Thyroid gland (tissue), 4 donors: ENCODE data around the gene CLASP1. TPM values are rescaled to one million over a fixed set of nuclear protein-coding genes. Genes with fewer than 3 reads are reported as not detected.
"Not testable (repeated sequence)": the region's sequence is repeated elsewhere in the genome, so short reads cannot be mapped to it uniquely, and the experiment has no call there.

ENCODE experiments used
- DNase-seq, 2 donors: peaks; one replicate each; pipeline ENCODE4 v3.0.0-alpha.2; 2019
- H3K27ac ChIP-seq, 3 donors: fragments of 200-600 bp; sonication (generic); 1 replicate in 2 of 3; 2 replicates in 1 of 3; pipeline ENCODE4 v1.5.1; 2016 to 2019; ENCODE audit warnings: mild to moderate bottlenecking in 1 of 3, moderate library complexity in 1 of 3
- H3K27me3 ChIP-seq: fragments of 200-600 bp; sonication (generic); one replicate; pipeline ENCODE4 v1.5.1; 2019
- H3K36me3 ChIP-seq, 2 donors: fragments of 200-600 bp; sonication (generic); one replicate each; pipeline ENCODE4 v1.5.1; 2016 to 2019
- H3K4me1 ChIP-seq, 2 donors: fragments of 200-600 bp; sonication (generic); one replicate each; pipeline ENCODE4 v1.5.1; 2017 to 2019
- H3K4me3 ChIP-seq, 3 donors: fragments of 200-600 bp; sonication (generic); replicated peaks in 1 of 3; 1 replicate in 2 of 3; 2 replicates in 1 of 3; pipeline ENCODE4 v1.5.1; 2016; ENCODE audit warnings: mild to moderate bottlenecking in 1 of 3
- H3K9me3 ChIP-seq: fragments of 200-600 bp; sonication (generic); one replicate; pipeline ENCODE4 v1.5.1; 2017
- CTCF ChIP-seq, 6 experiments: fragments of 200-600 bp in 3 of 6; fragments of 450-650 bp in 3 of 6; sonication (generic) in 3 of 6; IDR thresholded peaks; one replicate each; pipeline ENCODE4 v1.5.1; 2016 to 2019; ENCODE audit warnings: antibody characterized with exemption in 6 of 6, mild to moderate bottlenecking in 2 of 6, inconsistent platforms in 1 of 6, moderate library complexity in 1 of 6
- POLR2A ChIP-seq, 2 donors: fragments of 450-650 bp; IDR thresholded peaks; one replicate each; pipeline ENCODE4 v1.6.1; 2017; ENCODE audit warnings: antibody characterized with exemption in 2 of 2, mild to moderate bottlenecking in 2 of 2, moderate library complexity in 1 of 2
- WGBS, 2 donors: methylation state at CpG; one replicate each; pipeline ENCODE4 v1.1.5; 2017; 5-methylcytosine and 5-hydroxymethylcytosine counted together
- intact Hi-C: fragments of 100-400 bp; cut with DNase I; formaldehyde crosslinking; loops from one replicate; pipeline ENCODE4 v1.15.1; 2023
- total RNA-seq, 4 donors: library from RNA; depleted of rRNA; stranded (reverse); fragments of >200 nt; gene quantifications; one replicate each; pipeline ENCODE4 v1.2.3, GENCODE V29; 2016

The CLASP1 gene
- total RNA-seq, 4 donors from 2014 or later, result 69.3 to 110 (median 98.3) TPM

- Histone ChIP-seq H3K27me3 (no peaks in the 10 kb centered on the region), H3K27ac (no peak overlapping the region), H3K4me1 (no peaks in the 10 kb centered on the region), H3K36me3 (no peaks in the 10 kb centered on the region), H3K9me3 (no peaks in the 10 kb centered on the region), H3K4me3 (no peak overlapping the region)
- 93 to 96% methylated on average over 2 of the region's 2 CpGs for WGBS, 2 donors
- TF ChIP-seq POLR2A (IDR thresholded peaks at IDR 0.05), result no peak
- no peak for TF ChIP-seq CTCF (IDR thresholded peaks at IDR 0.05)
- intact Hi-C loops, result no loop called here
- no peak for DNase-seq
Measured at GRCh38 chr2:121686902-121687301, 37.6 kb upstream of the CLASP1 start.

DNA sequence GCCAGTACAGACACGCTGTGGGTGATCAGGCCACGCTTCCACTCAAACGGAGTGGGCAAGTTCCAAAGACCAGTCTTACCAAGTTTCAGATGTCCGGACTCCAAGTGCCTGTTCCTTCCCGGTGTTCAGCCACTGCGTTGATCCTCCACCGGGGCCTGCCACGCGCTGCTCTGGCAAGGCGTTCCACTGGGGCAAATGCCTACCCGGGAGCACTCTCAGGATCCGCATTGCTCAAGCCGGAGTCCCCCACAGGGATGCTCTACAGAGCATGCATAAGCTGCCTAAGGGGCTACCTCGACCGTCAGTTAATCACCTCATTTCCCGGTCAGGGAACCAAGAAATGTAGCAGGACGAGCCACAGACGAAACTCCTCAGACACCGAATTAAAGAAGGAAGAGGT lies 37.0 kb upstream of the CLASP1 start:
- TF ChIP-seq CTCF (IDR thresholded peaks at IDR 0.05) (no peak), POLR2A (IDR thresholded peaks at IDR 0.05) (no peak)
- Histone ChIP-seq H3K27me3 (no peaks in the 10 kb centered on the region), H3K36me3 (no peaks in the 10 kb centered on the region), H3K4me3 (no peak overlapping the region), H3K9me3 (no peaks in the 10 kb centered on the region), H3K27ac (no peak overlapping the region), H3K4me1 (no peaks in the 10 kb centered on the region)
- WGBS, 2 donors, result 82 to 91% methylated on average over 19 of the region's 19 CpGs
- intact Hi-C loops, result no loop called here
- DNase-seq, result no peak

DNA sequence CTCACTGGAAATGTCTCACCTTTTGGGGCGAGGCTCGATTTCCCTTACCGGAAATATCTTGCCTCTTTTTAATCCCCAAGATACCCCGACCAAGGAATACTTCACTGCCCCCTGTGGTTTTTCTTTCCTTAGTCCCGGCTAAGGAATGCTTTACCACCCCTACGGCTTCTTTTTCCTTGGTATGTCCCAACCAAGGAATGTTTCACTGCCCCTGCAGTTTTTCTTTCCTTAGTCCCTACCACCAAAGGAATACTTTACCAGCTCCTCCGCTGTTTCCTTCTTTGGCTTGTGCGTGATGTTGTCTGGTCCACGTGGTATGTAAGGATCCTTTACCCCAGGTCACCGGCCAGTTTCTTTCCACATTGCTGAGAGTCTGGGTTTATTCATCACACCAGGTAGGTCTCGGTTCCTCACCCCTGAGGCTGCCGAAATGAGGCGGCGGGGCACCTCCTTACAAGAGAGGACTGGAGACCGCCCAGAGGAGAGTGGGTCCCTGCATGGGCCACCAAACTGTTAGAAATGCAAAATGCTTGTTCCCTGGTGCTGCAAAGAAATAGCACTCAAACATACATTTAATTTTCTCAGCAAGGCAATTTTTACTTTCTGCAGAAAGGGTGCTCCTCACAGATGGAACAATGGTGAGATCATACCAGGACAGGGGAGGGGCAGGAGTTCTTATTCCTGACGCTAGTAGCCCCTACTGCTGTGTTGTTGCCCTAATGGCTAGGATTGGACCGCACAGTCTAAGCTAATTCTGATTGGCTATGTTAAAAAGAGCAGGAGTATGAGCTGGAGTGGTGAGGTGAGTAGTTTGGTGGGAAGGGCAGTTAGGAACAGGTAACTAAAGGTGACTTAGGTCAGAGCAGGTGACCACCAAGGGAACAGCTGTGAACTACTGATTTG lies 33.4 kb upstream of the CLASP1 start:
- DNase-seq, result no peak
- Histone ChIP-seq H3K27ac (no peak overlapping the region), H3K4me3 (no peak overlapping the region), H3K9me3 (no peaks in the 10 kb centered on the region), H3K4me1 (no peaks in the 10 kb centered on the region), H3K27me3 (no peaks in the 10 kb centered on the region), H3K36me3 (no peaks in the 10 kb centered on the region)
- TF ChIP-seq CTCF (IDR thresholded peaks at IDR 0.05) (no peak), POLR2A (IDR thresholded peaks at IDR 0.05) (no peak)
- 85 to 94% methylated on average over 17 of the region's 17 CpGs for WGBS, 2 donors
- intact Hi-C loops, result no loop called here

DNA sequence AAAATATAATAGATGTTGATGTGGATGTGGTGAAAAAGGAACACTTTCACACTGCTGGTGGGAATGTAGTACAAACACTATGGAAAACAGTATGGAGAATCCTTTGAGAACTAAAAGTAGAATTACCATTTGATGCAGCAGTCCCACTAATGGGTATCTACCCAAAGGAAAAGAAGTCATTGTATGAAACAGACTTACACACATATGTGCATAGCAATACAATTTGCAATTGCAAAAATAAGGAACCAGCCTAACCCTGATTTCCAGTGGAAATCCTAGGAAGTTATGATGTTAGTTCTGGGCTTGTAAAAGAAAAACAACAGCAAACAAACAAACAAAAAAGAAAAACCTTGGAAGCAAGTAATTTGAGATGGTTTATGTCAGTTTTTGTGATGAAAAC lies 28.6 kb upstream of the CLASP1 start:
- Histone ChIP-seq H3K4me1 (no peaks in the 10 kb centered on the region), H3K4me3 (no peak overlapping the region), H3K9me3 (no peaks in the 10 kb centered on the region), H3K27ac (no peak overlapping the region), H3K27me3 (no peaks in the 10 kb centered on the region), H3K36me3 (no peaks in the 10 kb centered on the region)
- no peak for DNase-seq
- TF ChIP-seq CTCF (IDR thresholded peaks at IDR 0.05) (no peak), POLR2A (IDR thresholded peaks at IDR 0.05) (no peak)
- intact Hi-C loops, result no loop called here

GRCh38 chr2:121671621-121672020 lies 22.4 kb upstream of the CLASP1 start:
- H3K27ac ChIP-seq, H3K9me3 ChIP-seq, H3K36me3 ChIP-seq, DNase-seq, H3K4me3 ChIP-seq, H3K27me3 ChIP-seq, intact Hi-C loops: not testable (repeated sequence)
- H3K4me1 ChIP-seq, result peaks cover 0 to 13% of the 10 kb centered on the region in 2 donors
- WGBS, 2 donors, result 96 to 100% methylated on average over 1 of the region's 1 CpG
